ENCODE results near the gene ITGB2. TPM values are rescaled to one million over a fixed set of nuclear protein-coding genes. Genes with fewer than 3 reads are reported as not detected.

Gene ITGB2
- polyA plus RNA-seq, 1 of the 3 experiments (the other 2 are of a cell fraction): 0.77 TPM

- Histone ChIP-seq H3K27ac (ENCODE audit: low read depth in 2 of 2, low read length in 1 of 2) (no peak overlapping the region), H3K4me2 (no peak overlapping the region), H3K36me3 (replicated peaks in 1 of 2; ENCODE audit: control insufficient read depth in 1 of 2, insufficient read depth in 2 of 2, low read length in 1 of 2) (no peaks in the 10 kb centered on the region), H3K4me1 (ENCODE audit: control insufficient read depth in 1 of 2, insufficient read depth in 2 of 2, low read depth in 1 of 2, low read length in 1 of 2) (peaks cover 16 to 32% of the 10 kb centered on the region in 2 experiments; a peak in 2 of 4 replicates), H3K9ac (no peak overlapping the region), H4K20me1 (ENCODE audit: insufficient read depth) (peaks cover 11% of the 10 kb centered on the region; the same call in 1 of the 2 replicates), H3K9me3 (no peaks in the 10 kb centered on the region), H2AFZ (ENCODE audit: low read depth) (no peak overlapping the region), H3K79me2 (ENCODE audit: insufficient read depth) (no peaks in the 10 kb centered on the region), H3F3A (replicated peaks; ENCODE audit: insufficient read depth) (peaks cover 7% of the 10 kb centered on the region), H3K9me2 (no peaks in the 10 kb centered on the region), H3K4me3 (ENCODE audit: low read depth in 2 of 2, low read length in 1 of 2) (no peak overlapping the region), H3K27me3 (ENCODE audit: insufficient read depth) (peaks cover 15% of the 10 kb centered on the region)
- ChIA-PET POLR2A (interaction anchor here (1.0 kb wide), 1 partner anchor 57 kb away, joined by 3 read pairs; the partner anchor contains the start of gene PTTG1IP), CTCF (interaction anchor here (1.5 to 4.9 kb wide), 5 partner anchors 10 to 207 kb away, joined by 4 to 54 read pairs (median 7); partner anchors contain the start of gene UBE2G2)
- WGBS (ENCODE audit: low lambda C conversion rate): 52% methylated on average over 8 of the region's 9 CpGs
- DNase-seq: no peak
- TF ChIP-seq MXI1 (IDR thresholded peaks at IDR 0.05; ENCODE audit: low read depth, low read length) (no peak), RAD21 (IDR thresholded peaks at IDR 0.05; ENCODE audit: low read length) (no peak), TEAD4 (IDR thresholded peaks at IDR 0.05; ENCODE audit: borderline replicate concordance, insufficient read depth) (no peak), GATA2 (CRISPR knock-in tag; IDR thresholded peaks at IDR 0.05) (no peak), CHD2 (IDR thresholded peaks at IDR 0.05; ENCODE audit: low read length, partially characterized antibody) (no peak), POLR2AphosphoS5 (IDR thresholded peaks at IDR 0.05; ENCODE audit: low read depth, low read length) (no peak)
- TF ChIP-seq, protein P1, sequence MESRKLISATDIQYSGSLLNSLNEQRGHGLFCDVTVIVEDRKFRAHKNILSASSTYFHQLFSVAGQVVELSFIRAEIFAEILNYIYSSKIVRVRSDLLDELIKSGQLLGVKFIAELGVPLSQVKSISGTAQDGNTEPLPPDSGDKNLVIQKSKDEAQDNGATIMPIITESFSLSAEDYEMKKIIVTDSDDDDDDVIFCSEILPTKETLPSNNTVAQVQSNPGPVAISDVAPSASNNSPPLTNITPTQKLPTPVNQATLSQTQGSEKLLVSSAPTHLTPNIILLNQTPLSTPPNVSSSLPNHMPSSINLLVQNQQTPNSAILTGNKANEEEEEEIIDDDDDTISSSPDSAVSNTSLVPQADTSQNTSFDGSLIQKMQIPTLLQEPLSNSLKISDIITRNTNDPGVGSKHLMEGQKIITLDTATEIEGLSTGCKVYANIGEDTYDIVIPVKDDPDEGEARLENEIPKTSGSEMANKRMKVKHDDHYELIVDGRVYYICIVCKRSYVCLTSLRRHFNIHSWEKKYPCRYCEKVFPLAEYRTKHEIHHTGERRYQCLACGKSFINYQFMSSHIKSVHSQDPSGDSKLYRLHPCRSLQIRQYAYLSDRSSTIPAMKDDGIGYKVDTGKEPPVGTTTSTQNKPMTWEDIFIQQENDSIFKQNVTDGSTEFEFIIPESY (IDR thresholded peaks at IDR 0.05; ENCODE audit: borderline replicate concordance, low read depth): no peak
Observed at GRCh38 chr21:44929799-44930542, 9.3 kb upstream of the ITGB2 start.

- H3K27me3 ChIP-seq (ENCODE audit: insufficient read depth): peaks cover 20% of the 10 kb centered on the region
- no peaks in the 10 kb centered on the region for H3K79me2 ChIP-seq (ENCODE audit: insufficient read depth)
- ChIA-PET POLR2A (interaction anchor here (1.0 kb wide), 1 partner anchor 56 kb away, joined by 3 read pairs; the partner anchor contains the start of gene PTTG1IP), CTCF (interaction anchor here (1.5 kb wide), 1 partner anchor 18 kb away, joined by 4 read pairs; no protein-coding TSS in a partner anchor)
- H3K27ac ChIP-seq (ENCODE audit: low read depth in 2 of 2, low read length in 1 of 2): no peak overlapping the region
- no peak for DNase-seq
- peaks cover 11% of the 10 kb centered on the region; the same call in 1 of the 2 replicates for H4K20me1 ChIP-seq (ENCODE audit: insufficient read depth)
- H3K4me3 ChIP-seq (ENCODE audit: low read depth in 2 of 2, low read length in 1 of 2): no peak overlapping the region; a peak in 1 of 4 replicates
- H3K9me3 ChIP-seq: no peaks in the 10 kb centered on the region
- no peak overlapping the region for H2AFZ ChIP-seq (ENCODE audit: low read depth)
- peaks cover 16 to 32% of the 10 kb centered on the region in 2 experiments; a peak in 2 of 4 replicates for H3K4me1 ChIP-seq (ENCODE audit: control insufficient read depth in 1 of 2, insufficient read depth in 2 of 2, low read depth in 1 of 2, low read length in 1 of 2)
- H3K9me2 ChIP-seq: no peaks in the 10 kb centered on the region
- peaks cover 7% of the 10 kb centered on the region for H3F3A ChIP-seq (replicated peaks; ENCODE audit: insufficient read depth)
- TF ChIP-seq PBX3 (IDR thresholded peaks at IDR 0.05): no peak
- no peak for TF ChIP-seq MEF2A (IDR thresholded peaks at IDR 0.05; ENCODE audit: borderline replicate concordance, low read depth)
- TF ChIP-seq ELF1 (IDR thresholded peaks at IDR 0.05): no peak
- TF ChIP-seq, protein P2, sequence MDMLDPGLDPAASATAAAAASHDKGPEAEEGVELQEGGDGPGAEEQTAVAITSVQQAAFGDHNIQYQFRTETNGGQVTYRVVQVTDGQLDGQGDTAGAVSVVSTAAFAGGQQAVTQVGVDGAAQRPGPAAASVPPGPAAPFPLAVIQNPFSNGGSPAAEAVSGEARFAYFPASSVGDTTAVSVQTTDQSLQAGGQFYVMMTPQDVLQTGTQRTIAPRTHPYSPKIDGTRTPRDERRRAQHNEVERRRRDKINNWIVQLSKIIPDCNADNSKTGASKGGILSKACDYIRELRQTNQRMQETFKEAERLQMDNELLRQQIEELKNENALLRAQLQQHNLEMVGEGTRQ (IDR thresholded peaks at IDR 0.05; ENCODE audit: borderline replicate concordance, low read depth, low read length): no peak
- no peak for TF ChIP-seq RAD21 (IDR thresholded peaks at IDR 0.05; ENCODE audit: low read length)
- TF ChIP-seq, protein P1 (IDR thresholded peaks at IDR 0.05; ENCODE audit: borderline replicate concordance, low read depth): no peak
- TF ChIP-seq USF1 (IDR thresholded peaks at IDR 0.05; ENCODE audit: borderline replicate concordance, low read depth): no peak
- TF ChIP-seq SIN3A (IDR thresholded peaks at IDR 0.05; ENCODE audit: borderline replicate concordance, low read depth, low read length): no peak
- TF ChIP-seq EZH2phosphoT487 (IDR thresholded peaks at IDR 0.05; ENCODE audit: borderline replicate concordance, low read depth): no peak
- TF ChIP-seq TCF12 (IDR thresholded peaks at IDR 0.05): no peak
- TF ChIP-seq RFX5 (IDR thresholded peaks at IDR 0.05; ENCODE audit: low read length): no peak
- peak overlapping the region; percentile 83; the same call in 1 of the 2 replicates for H3K4me2 ChIP-seq
- 56% methylated on average over 6 of the region's 6 CpGs for WGBS (ENCODE audit: low lambda C conversion rate)
- H3K36me3 ChIP-seq (replicated peaks in 1 of 2; ENCODE audit: control insufficient read depth in 1 of 2, insufficient read depth in 2 of 2, low read length in 1 of 2): no peaks in the 10 kb centered on the region
- no peak overlapping the region for H3K9ac ChIP-seq
Observed at GRCh38 chr21:44929242-44929798, 8.6 kb upstream of the ITGB2 start.
